Fibroblast of skin of left quadriceps (primary cell): ENCODE results near the gene PTCRA.

Experiments
- DNase-seq, 2 experiments: peaks; one replicate each; pipeline ENCODE4 v3.0.0-alpha.2; 2013; ENCODE audit warnings: low read depth in 2 of 2

PTCRA gene

GRCh38 chr6:42971746-42972327 is 56.0 kb downstream of the PTCRA start:
- DNase-seq = no peak

DNA sequence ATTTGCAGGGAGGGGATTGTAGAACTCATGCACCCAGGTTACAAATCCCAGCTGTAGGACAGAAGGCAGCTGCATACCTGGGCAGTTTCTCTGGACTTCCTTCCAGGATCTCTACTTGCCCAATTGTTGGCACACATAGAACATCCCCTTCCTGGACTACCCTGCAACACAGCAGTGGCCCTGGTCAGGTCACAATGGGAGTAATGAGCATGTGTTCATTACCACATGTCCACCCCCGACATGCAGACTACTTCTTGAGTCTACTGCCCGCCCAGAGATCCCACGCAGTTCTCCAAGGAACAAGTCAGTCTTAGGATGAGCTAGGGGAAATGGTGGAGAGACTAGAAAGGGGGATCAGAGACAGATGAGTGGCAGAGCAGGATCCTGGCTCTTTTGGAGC is 58.1 kb downstream of the PTCRA start:
- DNase-seq = no peak

- no peak for DNase-seq
These were observed 59.2 kb downstream of the PTCRA start for GRCh38 chr6:42974919-42975505.
